GM10266 (cell line): ENCODE results near the gene SNX9.

ENCODE experiments used
- DNase-seq: peaks from one replicate; pipeline ENCODE4 v3.0.0; 2012; ENCODE audit errors: extremely low spot score
- TF ChIP-seq, protein P1 (sequence below): IDR thresholded peaks from 2 replicates; pipeline ENCODE4 v1.5.1; 2012; ENCODE audit warnings: mild to moderate bottlenecking, low read depth; ENCODE audit not compliant: control insufficient read depth, insufficient read depth; ENCODE audit errors: missing control alignments

SNX9 gene

GRCh38 chr6:157984128-157984527 lies 161.1 kb downstream of the SNX9 start:
- TF ChIP-seq, protein P1, sequence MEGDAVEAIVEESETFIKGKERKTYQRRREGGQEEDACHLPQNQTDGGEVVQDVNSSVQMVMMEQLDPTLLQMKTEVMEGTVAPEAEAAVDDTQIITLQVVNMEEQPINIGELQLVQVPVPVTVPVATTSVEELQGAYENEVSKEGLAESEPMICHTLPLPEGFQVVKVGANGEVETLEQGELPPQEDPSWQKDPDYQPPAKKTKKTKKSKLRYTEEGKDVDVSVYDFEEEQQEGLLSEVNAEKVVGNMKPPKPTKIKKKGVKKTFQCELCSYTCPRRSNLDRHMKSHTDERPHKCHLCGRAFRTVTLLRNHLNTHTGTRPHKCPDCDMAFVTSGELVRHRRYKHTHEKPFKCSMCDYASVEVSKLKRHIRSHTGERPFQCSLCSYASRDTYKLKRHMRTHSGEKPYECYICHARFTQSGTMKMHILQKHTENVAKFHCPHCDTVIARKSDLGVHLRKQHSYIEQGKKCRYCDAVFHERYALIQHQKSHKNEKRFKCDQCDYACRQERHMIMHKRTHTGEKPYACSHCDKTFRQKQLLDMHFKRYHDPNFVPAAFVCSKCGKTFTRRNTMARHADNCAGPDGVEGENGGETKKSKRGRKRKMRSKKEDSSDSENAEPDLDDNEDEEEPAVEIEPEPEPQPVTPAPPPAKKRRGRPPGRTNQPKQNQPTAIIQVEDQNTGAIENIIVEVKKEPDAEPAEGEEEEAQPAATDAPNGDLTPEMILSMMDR, result no peak

GRCh38 chr6:157984686-157985225 lies 161.7 kb downstream of the SNX9 start:
- no peak for DNase-seq
- TF ChIP-seq, protein P1, result no peak

More at GRCh38 chr6:157984128-157984527, 161.1 kb downstream of the SNX9 start:
- DNase-seq, result no peak

- TF ChIP-seq, protein P1, result no peak
- DNase-seq, result no peak
Measured at GRCh38 chr6:157985378-157986155, 162.5 kb downstream of the SNX9 start.

- no peak for DNase-seq
- TF ChIP-seq, protein P1, result no peak
Measured at GRCh38 chr6:157987788-157988699, 165.0 kb downstream of the SNX9 start.

- TF ChIP-seq, protein P1, result no peak
- DNase-seq, result no peak
Measured at GRCh38 chr6:157988700-157989063, 165.6 kb downstream of the SNX9 start.

GRCh38 chr6:157989541-157990289 lies 166.7 kb downstream of the SNX9 start:
- TF ChIP-seq, protein P1, result no peak
- DNase-seq, result no peak
